Subcutaneous adipose tissue (tissue), 4 donors: Measurements from ENCODE around the gene SPOCK1. TPM values are rescaled to one million over a fixed set of nuclear protein-coding genes. Genes with fewer than 3 reads are reported as not detected.

Experiments used
- total RNA-seq, 4 donors: library from RNA; depleted of rRNA; stranded (reverse); fragments of >200 nt; gene quantifications; one replicate each; pipeline ENCODE4 v1.1.0, GENCODE V29; 2016
- TF ChIP-seq, protein P1 (sequence below): fragments of 450-650 bp; IDR thresholded peaks from one replicate; pipeline ENCODE4 v1.5.1; 2016; ENCODE audit warnings: low read depth, mild to moderate bottlenecking, control low read depth, antibody characterized with exemption, moderate library complexity

The SPOCK1 gene
- total RNA-seq, 4 donors from 2014 or later = 55.2 to 84.6 (median 70.1) TPM

DNA sequence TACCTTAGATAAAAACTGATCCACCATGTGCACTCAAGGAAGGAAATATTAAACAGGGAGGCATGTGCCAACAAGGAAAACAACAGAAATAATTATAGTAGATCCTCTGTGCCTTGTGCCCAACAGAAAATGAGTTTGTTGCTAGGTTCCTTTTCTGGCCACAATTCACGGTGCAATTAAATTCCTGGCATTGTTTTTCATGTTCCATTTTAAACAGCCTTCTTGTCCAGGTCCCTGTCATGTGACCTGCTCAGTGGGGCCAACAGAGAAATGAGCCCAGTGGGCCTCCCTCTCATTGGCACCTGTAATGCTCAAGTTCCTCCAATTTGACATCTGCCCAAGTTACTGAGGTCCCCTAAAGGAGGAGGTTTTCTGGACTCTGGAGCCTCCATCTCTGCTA lies 56.5 kb downstream of the SPOCK1 start:
- TF ChIP-seq, protein P1, sequence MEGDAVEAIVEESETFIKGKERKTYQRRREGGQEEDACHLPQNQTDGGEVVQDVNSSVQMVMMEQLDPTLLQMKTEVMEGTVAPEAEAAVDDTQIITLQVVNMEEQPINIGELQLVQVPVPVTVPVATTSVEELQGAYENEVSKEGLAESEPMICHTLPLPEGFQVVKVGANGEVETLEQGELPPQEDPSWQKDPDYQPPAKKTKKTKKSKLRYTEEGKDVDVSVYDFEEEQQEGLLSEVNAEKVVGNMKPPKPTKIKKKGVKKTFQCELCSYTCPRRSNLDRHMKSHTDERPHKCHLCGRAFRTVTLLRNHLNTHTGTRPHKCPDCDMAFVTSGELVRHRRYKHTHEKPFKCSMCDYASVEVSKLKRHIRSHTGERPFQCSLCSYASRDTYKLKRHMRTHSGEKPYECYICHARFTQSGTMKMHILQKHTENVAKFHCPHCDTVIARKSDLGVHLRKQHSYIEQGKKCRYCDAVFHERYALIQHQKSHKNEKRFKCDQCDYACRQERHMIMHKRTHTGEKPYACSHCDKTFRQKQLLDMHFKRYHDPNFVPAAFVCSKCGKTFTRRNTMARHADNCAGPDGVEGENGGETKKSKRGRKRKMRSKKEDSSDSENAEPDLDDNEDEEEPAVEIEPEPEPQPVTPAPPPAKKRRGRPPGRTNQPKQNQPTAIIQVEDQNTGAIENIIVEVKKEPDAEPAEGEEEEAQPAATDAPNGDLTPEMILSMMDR = no peak

DNA sequence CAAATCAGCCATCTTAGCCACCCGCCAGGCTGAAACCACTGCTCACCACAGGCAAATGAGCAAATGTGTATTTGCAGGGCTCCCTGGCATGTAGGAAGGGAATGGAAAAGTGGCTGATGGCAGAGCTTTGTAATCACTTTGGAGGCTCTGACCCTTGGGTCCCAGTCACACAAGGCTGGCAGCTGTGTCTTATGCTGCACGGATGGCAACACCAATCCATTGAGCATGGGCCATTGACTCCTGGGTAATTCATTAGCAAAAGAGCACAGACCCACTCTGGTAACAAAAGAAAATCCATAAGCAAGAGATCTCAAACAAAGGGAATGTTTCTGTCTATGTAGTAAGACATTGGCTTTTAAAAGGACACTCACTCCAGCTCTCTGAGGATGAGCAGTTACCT lies 57.6 kb downstream of the SPOCK1 start:
- TF ChIP-seq, protein P1 = no peak

DNA sequence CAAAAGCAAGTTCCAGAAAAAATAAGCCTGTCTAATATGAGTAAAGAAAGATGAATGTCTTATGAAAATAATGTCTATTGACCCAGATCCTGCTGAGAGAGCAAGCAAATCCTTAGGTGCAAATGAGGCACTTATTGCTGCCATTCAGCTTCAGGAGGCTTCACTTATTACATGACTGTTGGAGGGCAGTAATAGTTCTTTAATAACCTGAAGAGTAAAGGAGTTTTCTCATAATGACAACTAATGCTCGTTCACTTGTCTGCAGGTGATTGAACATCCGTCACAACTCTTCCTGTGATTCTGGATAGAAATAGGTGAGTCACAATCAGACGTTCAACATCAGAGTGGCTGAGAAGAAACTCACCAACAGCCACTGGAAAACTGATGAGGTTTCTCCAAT lies 58.3 kb downstream of the SPOCK1 start:
- TF ChIP-seq, protein P1 = no peak

DNA sequence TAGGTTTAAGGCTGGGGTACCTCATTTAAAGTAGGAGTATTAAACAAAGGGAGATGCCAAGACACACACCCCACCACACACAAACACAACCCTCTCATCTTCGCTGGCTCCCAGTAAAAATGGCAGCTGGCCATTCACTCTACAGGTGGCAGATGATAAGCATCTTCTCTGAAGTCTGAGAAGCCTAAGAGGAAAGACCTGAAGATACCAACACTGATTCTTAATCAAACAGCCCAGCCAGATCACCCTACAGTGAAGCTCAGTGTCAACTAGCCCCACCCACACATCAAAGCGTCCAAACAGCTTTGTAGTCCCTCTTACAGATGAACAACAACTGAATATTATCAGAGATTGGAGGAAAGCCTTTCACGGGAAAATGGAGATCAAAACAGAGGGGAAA lies 59.5 kb downstream of the SPOCK1 start:
- TF ChIP-seq, protein P1 = no peak

- TF ChIP-seq, protein P1 = no peak
Measured at GRCh38 chr5:137438932-137439331, 60.2 kb downstream of the SPOCK1 start.

DNA sequence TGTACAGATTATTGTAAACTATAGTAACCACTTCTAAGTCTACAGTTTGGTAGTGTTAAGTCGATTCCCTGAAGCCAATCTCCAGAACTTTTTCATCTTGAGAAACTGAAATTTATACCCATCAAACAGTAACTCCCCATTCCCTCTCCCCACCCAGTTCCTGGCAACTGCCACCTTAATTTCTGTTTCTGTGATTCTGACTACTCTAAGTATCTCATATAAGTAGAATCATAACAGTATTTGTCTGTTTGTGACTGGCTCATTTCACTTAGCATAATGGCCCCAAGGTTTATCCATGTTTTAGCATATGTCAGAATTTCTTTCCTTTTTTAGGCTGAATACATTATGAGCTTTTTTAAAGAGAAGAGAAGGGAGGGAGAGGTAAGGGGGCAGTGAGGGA lies 61.4 kb downstream of the SPOCK1 start:
- TF ChIP-seq, protein P1 = no peak

DNA sequence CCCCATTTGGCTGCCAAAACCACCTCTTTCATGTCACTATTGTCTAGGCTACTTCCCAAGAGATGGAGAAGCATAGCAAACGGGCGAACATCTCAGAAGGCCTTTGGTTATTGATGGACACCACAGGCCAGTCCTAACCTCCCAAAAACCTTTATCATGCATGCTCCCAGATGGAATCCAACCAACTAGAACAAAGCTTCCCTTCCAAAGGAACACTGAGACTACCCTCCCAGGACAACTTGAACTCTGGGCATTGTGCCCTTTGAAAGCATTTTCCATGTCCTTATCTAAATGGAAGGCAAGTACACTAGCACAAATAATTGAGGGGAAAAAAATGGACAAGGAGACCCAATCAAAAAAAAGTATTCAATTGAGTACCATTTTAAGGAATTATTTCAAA lies 65.6 kb downstream of the SPOCK1 start:
- TF ChIP-seq, protein P1 = no peak
